ENCODE measurements around the gene STRAP. TPM values are rescaled to one million over a fixed set of nuclear protein-coding genes. Genes with fewer than 3 reads are reported as not detected.
A peak's percentile ranks its signal among the peaks of the same experiment; 100 is the strongest.

Gene STRAP
- total and polyA plus RNA-seq, 2 of the 13 experiments (the other 11 are each of a cell fraction or from before 2014, with no cell fraction given), result 66.9 to 118 TPM

DNA sequence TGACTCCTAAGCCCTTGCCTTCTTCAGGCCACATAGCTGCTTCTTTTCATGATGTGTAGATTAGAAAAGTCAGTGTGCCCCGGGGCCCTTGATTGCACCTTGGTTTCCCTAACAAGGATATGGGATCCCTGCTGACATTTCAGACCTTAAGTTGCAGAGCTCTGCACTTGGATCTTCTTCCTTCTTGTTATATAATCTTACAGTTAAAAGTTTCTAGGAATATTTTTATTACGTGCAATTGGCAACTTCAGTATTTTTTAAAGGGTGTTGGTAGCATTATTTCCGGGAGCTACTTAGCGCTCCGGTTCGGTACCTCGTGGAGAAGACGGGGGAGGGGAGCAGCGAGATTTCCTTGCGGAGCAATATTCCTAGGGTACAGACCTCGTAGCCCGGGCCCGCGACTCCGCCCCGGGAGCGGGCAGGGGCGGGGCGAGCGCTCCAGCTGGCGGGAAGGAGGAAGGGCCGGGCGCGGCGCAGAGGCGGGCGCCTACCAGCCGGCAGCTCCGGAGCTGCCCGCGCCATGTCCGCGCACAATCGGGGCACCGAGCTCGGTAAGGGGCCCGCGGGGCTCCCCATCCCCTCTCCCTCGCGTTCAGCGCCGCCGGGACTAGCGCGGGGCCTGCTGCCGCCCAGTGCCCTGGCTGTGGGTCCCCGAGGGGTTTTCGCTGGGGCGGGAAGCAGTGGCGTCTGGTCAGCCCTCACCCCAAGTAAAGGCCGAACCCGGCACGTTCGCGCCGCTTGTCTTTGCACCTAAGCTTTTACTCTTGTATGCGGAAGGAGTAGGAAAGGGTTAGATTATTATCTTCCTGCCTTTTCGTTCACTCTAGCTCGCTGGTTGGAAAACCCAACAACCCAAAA is 28.9 kb downstream of the STRAP start, which contains the start of gene DERA (continued):
- TF ChIP-seq ZNF562 (CRISPR knock-in tag; IDR thresholded peaks at IDR 0.05; ENCODE audit: borderline replicate concordance) (no peak), ZNF724P (CRISPR knock-in tag; IDR thresholded peaks at IDR 0.05; ENCODE audit: borderline replicate concordance) (peak; percentile 58; the same call in 1 of the 2 replicates), ZNF329 (CRISPR knock-in tag; IDR thresholded peaks at IDR 0.05; ENCODE audit: low read depth) (0 out of 2 replicates have a peak, but pooled peaks have one; percentile 27), YY1 (IDR thresholded peaks at IDR 0.05; ENCODE audit: insufficient read depth, insufficient replicate concordance, low read depth, low read length) (peak; percentile 84), ZNF160 (CRISPR knock-in tag; IDR thresholded peaks at IDR 0.05) (no peak), RBAK (CRISPR knock-in tag; IDR thresholded peaks at IDR 0.05) (no peak), ZNF703 (CRISPR knock-in tag; IDR thresholded peaks at IDR 0.05; ENCODE audit: borderline replicate concordance) (0 out of 2 replicates have a peak, but pooled peaks have one; percentile 62), ZNF572 (CRISPR knock-in tag; IDR thresholded peaks at IDR 0.05) (no peak), MAF1 (CRISPR knock-in tag; IDR thresholded peaks at IDR 0.05; ENCODE audit: borderline replicate concordance) (no peak), ETV6 (CRISPR knock-in tag; conservative IDR thresholded peaks at IDR 0.05) (no peak; the same call in 1 of the 2 replicates)
- TF ChIP-seq, protein P1, sequence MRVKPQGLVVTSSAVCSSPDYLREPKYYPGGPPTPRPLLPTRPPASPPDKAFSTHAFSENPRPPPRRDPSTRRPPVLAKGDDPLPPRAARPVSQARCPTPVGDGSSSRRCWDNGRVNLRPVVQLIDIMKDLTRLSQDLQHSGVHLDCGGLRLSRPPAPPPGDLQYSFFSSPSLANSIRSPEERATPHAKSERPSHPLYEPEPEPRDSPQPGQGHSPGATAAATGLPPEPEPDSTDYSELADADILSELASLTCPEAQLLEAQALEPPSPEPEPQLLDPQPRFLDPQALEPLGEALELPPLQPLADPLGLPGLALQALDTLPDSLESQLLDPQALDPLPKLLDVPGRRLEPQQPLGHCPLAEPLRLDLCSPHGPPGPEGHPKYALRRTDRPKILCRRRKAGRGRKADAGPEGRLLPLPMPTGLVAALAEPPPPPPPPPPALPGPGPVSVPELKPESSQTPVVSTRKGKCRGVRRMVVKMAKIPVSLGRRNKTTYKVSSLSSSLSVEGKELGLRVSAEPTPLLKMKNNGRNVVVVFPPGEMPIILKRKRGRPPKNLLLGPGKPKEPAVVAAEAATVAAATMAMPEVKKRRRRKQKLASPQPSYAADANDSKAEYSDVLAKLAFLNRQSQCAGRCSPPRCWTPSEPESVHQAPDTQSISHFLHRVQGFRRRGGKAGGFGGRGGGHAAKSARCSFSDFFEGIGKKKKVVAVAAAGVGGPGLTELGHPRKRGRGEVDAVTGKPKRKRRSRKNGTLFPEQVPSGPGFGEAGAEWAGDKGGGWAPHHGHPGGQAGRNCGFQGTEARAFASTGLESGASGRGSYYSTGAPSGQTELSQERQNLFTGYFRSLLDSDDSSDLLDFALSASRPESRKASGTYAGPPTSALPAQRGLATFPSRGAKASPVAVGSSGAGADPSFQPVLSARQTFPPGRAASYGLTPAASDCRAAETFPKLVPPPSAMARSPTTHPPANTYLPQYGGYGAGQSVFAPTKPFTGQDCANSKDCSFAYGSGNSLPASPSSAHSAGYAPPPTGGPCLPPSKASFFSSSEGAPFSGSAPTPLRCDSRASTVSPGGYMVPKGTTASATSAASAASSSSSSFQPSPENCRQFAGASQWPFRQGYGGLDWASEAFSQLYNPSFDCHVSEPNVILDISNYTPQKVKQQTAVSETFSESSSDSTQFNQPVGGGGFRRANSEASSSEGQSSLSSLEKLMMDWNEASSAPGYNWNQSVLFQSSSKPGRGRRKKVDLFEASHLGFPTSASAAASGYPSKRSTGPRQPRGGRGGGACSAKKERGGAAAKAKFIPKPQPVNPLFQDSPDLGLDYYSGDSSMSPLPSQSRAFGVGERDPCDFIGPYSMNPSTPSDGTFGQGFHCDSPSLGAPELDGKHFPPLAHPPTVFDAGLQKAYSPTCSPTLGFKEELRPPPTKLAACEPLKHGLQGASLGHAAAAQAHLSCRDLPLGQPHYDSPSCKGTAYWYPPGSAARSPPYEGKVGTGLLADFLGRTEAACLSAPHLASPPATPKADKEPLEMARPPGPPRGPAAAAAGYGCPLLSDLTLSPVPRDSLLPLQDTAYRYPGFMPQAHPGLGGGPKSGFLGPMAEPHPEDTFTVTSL (CRISPR knock-in tag; IDR thresholded peaks at IDR 0.05; ENCODE audit: borderline replicate concordance), result no peak
- TF ChIP-seq, protein P2, sequence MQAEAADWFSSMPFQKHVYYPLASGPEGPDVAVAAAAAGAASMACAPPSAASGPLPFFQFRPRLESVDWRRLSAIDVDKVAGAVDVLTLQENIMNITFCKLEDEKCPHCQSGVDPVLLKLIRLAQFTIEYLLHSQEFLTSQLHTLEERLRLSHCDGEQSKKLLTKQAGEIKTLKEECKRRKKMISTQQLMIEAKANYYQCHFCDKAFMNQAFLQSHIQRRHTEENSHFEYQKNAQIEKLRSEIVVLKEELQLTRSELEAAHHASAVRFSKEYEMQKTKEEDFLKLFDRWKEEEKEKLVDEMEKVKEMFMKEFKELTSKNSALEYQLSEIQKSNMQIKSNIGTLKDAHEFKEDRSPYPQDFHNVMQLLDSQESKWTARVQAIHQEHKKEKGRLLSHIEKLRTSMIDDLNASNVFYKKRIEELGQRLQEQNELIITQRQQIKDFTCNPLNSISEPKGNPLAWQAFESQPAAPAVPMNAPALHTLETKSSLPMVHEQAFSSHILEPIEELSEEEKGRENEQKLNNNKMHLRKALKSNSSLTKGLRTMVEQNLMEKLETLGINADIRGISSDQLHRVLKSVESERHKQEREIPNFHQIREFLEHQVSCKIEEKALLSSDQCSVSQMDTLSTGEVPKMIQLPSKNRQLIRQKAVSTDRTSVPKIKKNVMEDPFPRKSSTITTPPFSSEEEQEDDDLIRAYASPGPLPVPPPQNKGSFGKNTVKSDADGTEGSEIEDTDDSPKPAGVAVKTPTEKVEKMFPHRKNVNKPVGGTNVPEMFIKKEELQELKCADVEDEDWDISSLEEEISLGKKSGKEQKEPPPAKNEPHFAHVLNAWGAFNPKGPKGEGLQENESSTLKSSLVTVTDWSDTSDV (CRISPR knock-in tag; IDR thresholded peaks at IDR 0.05), result peak; percentile 89
- TF ChIP-seq, protein P3, sequence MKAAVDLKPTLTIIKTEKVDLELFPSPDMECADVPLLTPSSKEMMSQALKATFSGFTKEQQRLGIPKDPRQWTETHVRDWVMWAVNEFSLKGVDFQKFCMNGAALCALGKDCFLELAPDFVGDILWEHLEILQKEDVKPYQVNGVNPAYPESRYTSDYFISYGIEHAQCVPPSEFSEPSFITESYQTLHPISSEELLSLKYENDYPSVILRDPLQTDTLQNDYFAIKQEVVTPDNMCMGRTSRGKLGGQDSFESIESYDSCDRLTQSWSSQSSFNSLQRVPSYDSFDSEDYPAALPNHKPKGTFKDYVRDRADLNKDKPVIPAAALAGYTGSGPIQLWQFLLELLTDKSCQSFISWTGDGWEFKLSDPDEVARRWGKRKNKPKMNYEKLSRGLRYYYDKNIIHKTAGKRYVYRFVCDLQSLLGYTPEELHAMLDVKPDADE (CRISPR knock-in tag; IDR thresholded peaks at IDR 0.05), result no peak
- TF ChIP-seq, protein P4, sequence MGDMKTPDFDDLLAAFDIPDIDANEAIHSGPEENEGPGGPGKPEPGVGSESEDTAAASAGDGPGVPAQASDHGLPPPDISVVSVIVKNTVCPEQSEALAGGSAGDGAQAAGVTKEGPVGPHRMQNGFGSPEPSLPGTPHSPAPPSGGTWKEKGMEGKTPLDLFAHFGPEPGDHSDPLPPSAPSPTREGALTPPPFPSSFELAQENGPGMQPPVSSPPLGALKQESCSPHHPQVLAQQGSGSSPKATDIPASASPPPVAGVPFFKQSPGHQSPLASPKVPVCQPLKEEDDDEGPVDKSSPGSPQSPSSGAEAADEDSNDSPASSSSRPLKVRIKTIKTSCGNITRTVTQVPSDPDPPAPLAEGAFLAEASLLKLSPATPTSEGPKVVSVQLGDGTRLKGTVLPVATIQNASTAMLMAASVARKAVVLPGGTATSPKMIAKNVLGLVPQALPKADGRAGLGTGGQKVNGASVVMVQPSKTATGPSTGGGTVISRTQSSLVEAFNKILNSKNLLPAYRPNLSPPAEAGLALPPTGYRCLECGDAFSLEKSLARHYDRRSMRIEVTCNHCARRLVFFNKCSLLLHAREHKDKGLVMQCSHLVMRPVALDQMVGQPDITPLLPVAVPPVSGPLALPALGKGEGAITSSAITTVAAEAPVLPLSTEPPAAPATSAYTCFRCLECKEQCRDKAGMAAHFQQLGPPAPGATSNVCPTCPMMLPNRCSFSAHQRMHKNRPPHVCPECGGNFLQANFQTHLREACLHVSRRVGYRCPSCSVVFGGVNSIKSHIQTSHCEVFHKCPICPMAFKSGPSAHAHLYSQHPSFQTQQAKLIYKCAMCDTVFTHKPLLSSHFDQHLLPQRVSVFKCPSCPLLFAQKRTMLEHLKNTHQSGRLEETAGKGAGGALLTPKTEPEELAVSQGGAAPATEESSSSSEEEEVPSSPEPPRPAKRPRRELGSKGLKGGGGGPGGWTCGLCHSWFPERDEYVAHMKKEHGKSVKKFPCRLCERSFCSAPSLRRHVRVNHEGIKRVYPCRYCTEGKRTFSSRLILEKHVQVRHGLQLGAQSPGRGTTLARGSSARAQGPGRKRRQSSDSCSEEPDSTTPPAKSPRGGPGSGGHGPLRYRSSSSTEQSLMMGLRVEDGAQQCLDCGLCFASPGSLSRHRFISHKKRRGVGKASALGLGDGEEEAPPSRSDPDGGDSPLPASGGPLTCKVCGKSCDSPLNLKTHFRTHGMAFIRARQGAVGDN (CRISPR knock-in tag; IDR thresholded peaks at IDR 0.05), result peak; percentile 86

All from HepG2 (cell line).